Mucosa of stomach (tissue), 1 donor: ENCODE results near the gene SMC1B.
A peak's percentile ranks its signal among the peaks of the same experiment; 100 is the strongest.
"Not testable (repeated sequence)": the region's sequence is repeated elsewhere in the genome, so short reads cannot be mapped to it uniquely, and the experiment has no call there.

Source experiments
- H3K27me3 ChIP-seq: one replicate; pipeline ENCODE4 v1.7.0; 2013; ENCODE audit warnings: mild to moderate bottlenecking, low read length; ENCODE audit not compliant: control insufficient read depth, insufficient read depth
- H3K36me3 ChIP-seq: one replicate; pipeline ENCODE4 v1.7.0; 2013; ENCODE audit warnings: low read length; ENCODE audit not compliant: control insufficient read depth, insufficient read depth
- H3K4me1 ChIP-seq: one replicate; pipeline ENCODE4 v1.7.0; 2013; ENCODE audit warnings: mild to moderate bottlenecking, low read length; ENCODE audit not compliant: control insufficient read depth, insufficient read depth
- H3K4me3 ChIP-seq: one replicate; pipeline ENCODE4 v1.7.0; 2013; ENCODE audit warnings: low read length
- H3K9ac ChIP-seq: one replicate; pipeline ENCODE4 v1.7.0; 2013; ENCODE audit warnings: mild to moderate bottlenecking, low read length, moderate library complexity
- H3K9me3 ChIP-seq: one replicate; pipeline ENCODE4 v1.7.0; 2013; ENCODE audit warnings: mild to moderate bottlenecking, low read length, moderate library complexity; ENCODE audit not compliant: control insufficient read depth
- donor health status: Pancreatic carcinoma.

The SMC1B gene

GRCh38 chr22:45352757-45353156 lies 60.6 kb downstream of the SMC1B start:
- not testable (repeated sequence) for H3K36me3 ChIP-seq, H3K4me3 ChIP-seq, H3K4me1 ChIP-seq, H3K9me3 ChIP-seq, H3K27me3 ChIP-seq, H3K9ac ChIP-seq

DNA sequence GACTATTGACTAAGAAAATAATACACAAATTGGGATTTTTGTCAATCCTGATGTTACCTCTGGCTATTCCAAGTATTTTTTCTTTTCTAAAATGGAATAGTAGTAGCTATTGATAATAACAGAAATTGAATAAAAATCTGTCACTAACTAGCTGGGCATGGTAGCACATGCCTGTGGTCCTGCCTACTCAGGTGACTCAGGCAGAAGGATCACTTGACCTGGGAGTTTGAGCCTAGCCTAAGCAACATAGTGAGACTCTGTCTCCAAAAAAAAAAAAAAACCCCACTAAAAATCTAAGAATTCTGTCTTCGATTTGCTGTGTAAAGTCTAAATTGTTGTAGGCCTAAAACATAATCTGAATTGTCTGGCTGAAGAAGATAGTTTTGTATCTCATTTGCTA lies 61.4 kb downstream of the SMC1B start:
- no peaks in the 10 kb centered on the region for H3K9me3 ChIP-seq
- H3K27me3 ChIP-seq, result no peaks in the 10 kb centered on the region
- no peaks in the 10 kb centered on the region for H3K4me1 ChIP-seq
- no peak overlapping the region for H3K9ac ChIP-seq
- H3K4me3 ChIP-seq, result no peak overlapping the region
- H3K36me3 ChIP-seq, result no peaks in the 10 kb centered on the region

DNA sequence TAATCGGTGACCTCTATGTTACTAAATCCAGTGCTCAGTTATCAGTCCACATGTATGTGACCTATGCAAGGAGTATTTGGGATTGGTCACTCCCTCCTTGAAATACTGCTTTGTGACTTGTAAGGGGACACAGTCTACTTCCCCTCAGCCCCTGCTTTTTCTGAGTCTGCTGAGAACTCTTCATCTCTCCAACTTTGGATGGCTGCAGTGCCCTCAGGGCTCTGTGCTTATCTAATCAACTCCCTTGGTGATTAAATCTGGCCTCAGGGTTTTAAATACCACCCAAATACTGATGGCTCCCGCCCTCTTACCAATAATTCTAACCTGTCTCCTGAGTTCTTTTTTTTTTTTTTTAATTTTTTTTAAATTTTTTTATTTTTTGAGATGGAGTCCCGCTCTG lies 63.5 kb downstream of the SMC1B start:
- Histone ChIP-seq H3K9ac (no peak overlapping the region), H3K4me1 (no peaks in the 10 kb centered on the region), H3K9me3 (no peaks in the 10 kb centered on the region), H3K4me3 (no peak overlapping the region), H3K27me3 (no peaks in the 10 kb centered on the region), H3K36me3 (no peaks in the 10 kb centered on the region)

- H3K27me3 ChIP-seq, result no peaks in the 10 kb centered on the region
- no peaks in the 10 kb centered on the region for H3K4me1 ChIP-seq
- no peak overlapping the region for H3K9ac ChIP-seq
- H3K4me3 ChIP-seq, result no peak overlapping the region
- no peaks in the 10 kb centered on the region for H3K9me3 ChIP-seq
- no peaks in the 10 kb centered on the region for H3K36me3 ChIP-seq
Observed at GRCh38 chr22:45344334-45344733, 69.1 kb downstream of the SMC1B start.

DNA sequence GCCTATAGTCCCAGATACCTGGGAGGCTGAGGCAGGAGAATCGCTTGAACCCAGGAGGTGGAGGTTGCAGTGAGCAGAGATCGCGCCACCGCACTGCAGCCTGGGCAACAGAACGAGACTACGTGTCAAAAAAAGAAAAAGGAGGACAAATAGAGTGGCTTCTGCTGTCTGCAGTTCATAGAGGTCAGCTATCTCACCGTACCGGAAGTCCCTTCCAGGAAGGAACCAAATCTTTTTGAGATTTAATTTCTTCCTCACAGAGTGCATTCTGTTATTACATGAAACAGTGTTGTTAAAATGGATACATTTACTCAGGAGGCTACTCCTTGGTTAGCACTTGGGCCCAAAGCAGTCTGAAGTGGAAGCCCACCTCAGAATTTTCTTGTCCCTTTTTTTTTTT lies 70.3 kb downstream of the SMC1B start:
- Histone ChIP-seq H3K4me3 (no peak overlapping the region), H3K36me3 (no peaks in the 10 kb centered on the region), H3K27me3 (no peaks in the 10 kb centered on the region), H3K9me3 (no peaks in the 10 kb centered on the region), H3K4me1 (no peaks in the 10 kb centered on the region), H3K9ac (no peak overlapping the region)

GRCh38 chr22:45341498-45341897 lies 71.9 kb downstream of the SMC1B start:
- Histone ChIP-seq H3K9ac (no peak overlapping the region), H3K36me3 (no peaks in the 10 kb centered on the region), H3K27me3 (no peaks in the 10 kb centered on the region), H3K9me3 (no peaks in the 10 kb centered on the region), H3K4me1 (peaks cover 9% of the 10 kb centered on the region), H3K4me3 (no peak overlapping the region)

DNA sequence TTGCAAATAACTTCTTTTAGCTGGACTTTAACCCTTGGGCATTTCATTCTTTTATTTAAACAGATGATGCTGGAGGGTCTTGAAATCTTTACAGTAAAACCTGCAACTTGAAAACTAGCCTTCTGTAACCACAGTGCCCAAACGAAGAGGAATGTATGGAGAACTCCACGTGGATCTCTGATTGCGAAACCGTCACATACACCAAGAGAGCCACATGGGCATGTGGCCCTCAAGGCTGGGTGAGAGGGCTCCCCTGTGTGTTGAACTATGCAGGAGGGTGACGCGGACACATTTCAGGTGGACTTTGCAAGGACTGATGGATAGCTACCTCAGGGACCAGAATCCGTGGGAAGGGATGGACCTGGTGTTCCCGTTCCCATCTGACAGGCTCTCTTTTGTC lies 73.1 kb downstream of the SMC1B start:
- no peaks in the 10 kb centered on the region for H3K9me3 ChIP-seq

GRCh38 chr22:45338795-45339194 lies 74.6 kb downstream of the SMC1B start:
- peaks cover 12% of the 10 kb centered on the region for H3K4me1 ChIP-seq
- H3K36me3 ChIP-seq, result no peaks in the 10 kb centered on the region

More for the DNA sequence above, 73.1 kb downstream of the SMC1B start:
- no peak overlapping the region for H3K9ac ChIP-seq
- H3K36me3 ChIP-seq, result no peaks in the 10 kb centered on the region
- peaks cover 12% of the 10 kb centered on the region for H3K4me1 ChIP-seq
- no peaks in the 10 kb centered on the region for H3K27me3 ChIP-seq
- H3K4me3 ChIP-seq, result no peak overlapping the region

GRCh38 chr22:45337536-45337935 lies 75.9 kb downstream of the SMC1B start:
- Histone ChIP-seq H3K36me3 (no peaks in the 10 kb centered on the region), H3K9me3 (no peaks in the 10 kb centered on the region), H3K9ac (no peak overlapping the region), H3K4me1 (peaks cover 12% of the 10 kb centered on the region), H3K27me3 (no peaks in the 10 kb centered on the region), H3K4me3 (no peak overlapping the region)

More at GRCh38 chr22:45338795-45339194, 74.6 kb downstream of the SMC1B start:
- Histone ChIP-seq H3K4me3 (no peak overlapping the region), H3K27me3 (no peaks in the 10 kb centered on the region), H3K9ac (no peak overlapping the region), H3K9me3 (no peaks in the 10 kb centered on the region)

GRCh38 chr22:45336971-45337431 lies 76.4 kb downstream of the SMC1B start:
- H3K4me3 ChIP-seq, result peak overlapping the region; percentile 8
- H3K27me3 ChIP-seq, result no peaks in the 10 kb centered on the region
- no peaks in the 10 kb centered on the region for H3K36me3 ChIP-seq
- H3K9me3 ChIP-seq, result no peaks in the 10 kb centered on the region
- H3K9ac ChIP-seq, result peak overlapping the region; percentile 59
- peaks cover 12% of the 10 kb centered on the region for H3K4me1 ChIP-seq

DNA sequence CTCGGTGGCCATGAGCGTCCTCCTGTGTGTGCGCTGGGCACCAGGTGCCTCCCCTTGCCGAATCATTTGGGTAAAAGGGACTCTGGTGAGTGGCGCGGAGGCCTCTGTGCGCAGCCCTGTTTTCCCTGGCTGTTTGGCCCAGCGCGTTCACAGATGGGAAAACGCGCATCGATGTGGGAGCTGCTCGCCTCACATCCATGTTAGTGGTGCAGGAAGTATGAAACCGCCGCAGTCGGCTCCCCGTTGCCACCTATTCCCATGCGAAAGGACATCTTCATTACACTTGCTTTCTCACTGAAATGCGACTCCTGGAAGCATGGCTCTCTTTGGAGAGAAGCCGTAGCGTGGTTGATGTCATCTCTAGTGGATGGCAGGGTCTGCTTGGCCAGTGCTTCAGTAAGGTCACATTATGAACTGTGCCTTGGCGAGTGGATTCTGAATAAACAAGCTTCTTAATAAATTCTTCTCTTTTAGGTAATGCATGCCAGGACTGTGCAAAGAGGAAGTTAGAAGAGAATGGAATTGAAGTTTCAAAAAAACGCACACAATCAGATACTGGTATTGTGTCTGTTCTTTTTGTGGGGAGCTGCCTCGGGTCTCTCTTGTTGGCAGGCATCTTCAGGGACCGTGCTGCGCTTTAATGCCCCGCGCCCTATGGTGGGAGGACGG lies 77.4 kb downstream of the SMC1B start:
- no peaks in the 10 kb centered on the region for H3K9me3 ChIP-seq
- no peaks in the 10 kb centered on the region for H3K36me3 ChIP-seq
- H3K4me1 ChIP-seq, result peaks cover 12% of the 10 kb centered on the region
- no peak overlapping the region for H3K4me3 ChIP-seq
- no peaks in the 10 kb centered on the region for H3K27me3 ChIP-seq
- no peak overlapping the region for H3K9ac ChIP-seq

GRCh38 chr22:45335021-45335818 lies 78.2 kb downstream of the SMC1B start:
- Histone ChIP-seq H3K4me1 (peaks cover 12% of the 10 kb centered on the region), H3K9ac (no peak overlapping the region), H3K27me3 (no peaks in the 10 kb centered on the region), H3K36me3 (no peaks in the 10 kb centered on the region), H3K4me3 (no peak overlapping the region), H3K9me3 (no peaks in the 10 kb centered on the region)
